ENCODE data around the gene NT5DC1.

DNA sequence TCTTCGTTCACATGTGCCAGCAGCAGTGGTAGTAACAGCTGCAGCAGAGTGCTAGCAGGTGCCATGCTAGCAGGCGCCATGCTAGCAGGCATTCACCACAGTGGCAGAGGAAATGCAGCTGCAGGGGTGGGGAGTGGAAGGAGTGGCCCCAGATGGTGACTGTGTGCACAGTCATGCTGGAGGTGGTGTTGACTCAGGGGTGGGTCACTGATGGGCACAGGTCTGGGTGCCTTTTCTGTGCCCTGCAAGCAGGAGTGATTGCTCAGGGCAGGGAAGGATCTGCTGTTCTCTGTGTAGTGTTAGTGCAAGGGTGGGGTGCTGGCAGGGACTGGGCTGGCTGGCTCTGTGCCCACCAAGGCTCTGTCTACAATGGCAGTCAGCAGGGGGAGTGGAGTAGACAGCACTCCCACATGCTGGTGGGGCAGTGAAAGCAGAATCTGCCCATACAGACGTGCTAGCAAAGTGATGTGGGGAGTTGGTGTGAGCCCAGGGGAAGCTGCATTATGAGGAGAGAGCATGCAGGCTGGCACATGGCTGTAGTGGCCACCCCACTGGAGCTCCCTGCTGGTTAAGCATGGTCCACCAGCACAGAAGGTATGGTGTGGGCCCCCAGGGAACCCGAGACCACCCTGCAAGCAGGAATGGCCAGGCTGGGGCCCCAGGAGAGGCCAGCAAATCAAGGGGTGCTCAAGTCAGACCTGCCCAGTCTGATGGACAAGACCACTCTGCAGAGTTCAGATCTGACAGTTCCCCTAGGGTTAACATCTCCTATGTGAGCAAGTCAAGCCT, 164.6 kb downstream of the NT5DC1 start:
- TF ChIP-seq, protein P1, sequence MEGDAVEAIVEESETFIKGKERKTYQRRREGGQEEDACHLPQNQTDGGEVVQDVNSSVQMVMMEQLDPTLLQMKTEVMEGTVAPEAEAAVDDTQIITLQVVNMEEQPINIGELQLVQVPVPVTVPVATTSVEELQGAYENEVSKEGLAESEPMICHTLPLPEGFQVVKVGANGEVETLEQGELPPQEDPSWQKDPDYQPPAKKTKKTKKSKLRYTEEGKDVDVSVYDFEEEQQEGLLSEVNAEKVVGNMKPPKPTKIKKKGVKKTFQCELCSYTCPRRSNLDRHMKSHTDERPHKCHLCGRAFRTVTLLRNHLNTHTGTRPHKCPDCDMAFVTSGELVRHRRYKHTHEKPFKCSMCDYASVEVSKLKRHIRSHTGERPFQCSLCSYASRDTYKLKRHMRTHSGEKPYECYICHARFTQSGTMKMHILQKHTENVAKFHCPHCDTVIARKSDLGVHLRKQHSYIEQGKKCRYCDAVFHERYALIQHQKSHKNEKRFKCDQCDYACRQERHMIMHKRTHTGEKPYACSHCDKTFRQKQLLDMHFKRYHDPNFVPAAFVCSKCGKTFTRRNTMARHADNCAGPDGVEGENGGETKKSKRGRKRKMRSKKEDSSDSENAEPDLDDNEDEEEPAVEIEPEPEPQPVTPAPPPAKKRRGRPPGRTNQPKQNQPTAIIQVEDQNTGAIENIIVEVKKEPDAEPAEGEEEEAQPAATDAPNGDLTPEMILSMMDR (IDR thresholded peaks at IDR 0.05): no peak
- TF ChIP-seq EZH2 (IDR thresholded peaks at IDR 0.05; ENCODE audit: borderline replicate concordance, insufficient read depth, low read depth, low read length, poor library complexity, severe bottlenecking): no peak
